ENCODE results near the gene MZB1.
A peak's percentile ranks its signal among the peaks of the same experiment; 100 is the strongest.
"Not testable (repeated sequence)": the region's sequence is repeated elsewhere in the genome, so short reads cannot be mapped to it uniquely, and the experiment has no call there.

Gene MZB1

DNA sequence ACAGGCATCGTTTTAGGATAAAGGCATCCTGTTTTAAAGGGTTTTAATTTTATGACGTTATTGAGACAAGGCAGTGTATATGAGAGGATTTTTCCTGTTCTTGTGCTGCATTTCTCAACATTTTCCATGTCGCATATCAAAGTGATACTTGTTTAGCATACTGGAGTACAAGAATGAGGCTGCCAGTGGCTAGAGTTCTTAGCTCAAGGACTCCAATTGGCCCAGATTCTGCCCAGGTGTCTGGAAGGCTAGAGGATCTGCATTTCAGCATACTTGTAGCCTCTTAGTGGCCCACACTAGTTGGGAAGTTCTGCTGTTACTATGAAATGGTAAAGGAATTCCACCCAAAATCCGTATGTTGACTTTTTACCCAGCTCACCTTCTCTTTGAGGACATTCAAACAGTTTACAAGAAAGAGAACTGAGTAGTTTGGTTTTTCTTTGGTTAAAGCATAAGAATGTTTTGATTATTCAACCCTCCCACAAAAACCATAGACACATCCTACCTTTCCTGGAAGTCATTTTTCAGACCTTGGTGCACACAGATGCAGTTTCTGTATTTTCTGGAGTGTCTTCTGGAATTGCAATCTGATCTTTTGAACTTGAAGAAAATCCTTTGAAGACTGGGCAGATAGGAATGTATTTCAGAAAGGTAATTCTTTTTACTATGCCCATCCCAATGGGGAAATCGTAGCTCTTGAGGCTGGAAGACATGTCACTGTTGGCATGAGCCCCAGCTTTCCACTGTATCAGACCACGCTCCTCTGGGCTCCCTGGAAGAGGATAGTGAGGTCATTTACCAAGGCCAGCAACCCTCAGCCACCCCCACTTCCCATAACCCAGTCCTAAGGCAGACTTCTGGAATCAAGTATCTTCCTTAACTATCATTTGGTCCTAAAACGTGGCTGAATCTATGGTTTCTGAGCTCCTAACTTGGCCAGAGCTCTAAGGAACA is 18.0 kb downstream of the MZB1 start:
- DNase-seq, result no peak

DNA sequence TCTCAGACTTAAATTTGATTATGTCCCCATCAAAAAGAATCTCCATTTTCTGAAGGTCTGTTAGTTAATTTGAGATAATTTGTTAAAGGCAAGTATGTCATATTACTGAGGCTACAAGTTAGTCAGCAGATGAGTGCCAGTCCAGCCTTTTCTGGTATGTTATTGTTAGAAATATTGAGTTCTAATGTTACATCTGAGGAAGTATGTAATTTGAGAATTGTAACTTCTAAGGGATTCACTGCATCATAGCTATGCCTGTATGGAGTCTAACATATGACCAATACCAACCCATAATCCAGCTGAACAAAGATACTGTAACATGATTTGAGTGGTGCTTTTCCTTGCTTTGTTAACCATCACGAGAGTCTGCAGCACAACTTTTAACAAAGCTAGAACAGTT is 20.5 kb downstream of the MZB1 start:
- no peak for DNase-seq

DNA sequence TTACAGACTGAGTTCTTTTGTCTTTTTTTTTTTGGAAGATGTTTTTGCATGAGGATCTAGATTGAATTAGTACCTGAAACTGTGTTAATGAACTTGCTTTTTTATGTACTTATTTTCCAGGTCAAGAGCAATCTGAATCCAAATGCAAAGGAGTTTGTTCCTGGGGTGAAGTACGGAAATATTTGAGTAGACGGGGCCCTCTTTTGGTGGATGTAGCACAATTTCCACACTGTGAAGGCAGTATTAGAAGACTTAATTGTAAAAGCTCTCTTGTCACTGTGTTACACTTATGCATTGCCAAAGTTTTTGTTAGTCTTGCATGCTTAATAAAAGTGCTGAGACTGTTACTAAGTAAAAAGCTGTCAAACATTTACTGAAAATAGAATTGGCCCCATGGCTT is 21.1 kb downstream of the MZB1 start:
- DNase-seq, result no peak

DNA sequence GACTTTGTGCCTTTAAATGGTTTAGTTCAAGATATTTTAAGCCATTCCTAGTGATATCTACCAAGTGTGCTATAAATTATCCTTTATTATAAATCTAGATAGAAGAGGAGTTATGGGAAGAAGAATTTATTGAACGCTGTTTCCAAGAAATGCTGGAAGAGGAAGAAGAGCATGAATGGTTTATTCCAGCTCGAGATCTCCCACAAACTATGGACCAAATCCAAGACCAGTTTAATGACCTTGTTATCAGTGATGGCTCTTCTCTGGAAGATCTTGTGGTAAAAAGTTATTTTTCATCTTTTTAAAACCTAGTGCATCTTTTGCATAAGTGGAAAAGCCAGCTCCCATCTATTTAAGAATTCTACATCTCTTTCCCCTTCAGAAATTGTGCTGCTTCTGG is 25.2 kb downstream of the MZB1 start:
- no peak for DNase-seq

DNA sequence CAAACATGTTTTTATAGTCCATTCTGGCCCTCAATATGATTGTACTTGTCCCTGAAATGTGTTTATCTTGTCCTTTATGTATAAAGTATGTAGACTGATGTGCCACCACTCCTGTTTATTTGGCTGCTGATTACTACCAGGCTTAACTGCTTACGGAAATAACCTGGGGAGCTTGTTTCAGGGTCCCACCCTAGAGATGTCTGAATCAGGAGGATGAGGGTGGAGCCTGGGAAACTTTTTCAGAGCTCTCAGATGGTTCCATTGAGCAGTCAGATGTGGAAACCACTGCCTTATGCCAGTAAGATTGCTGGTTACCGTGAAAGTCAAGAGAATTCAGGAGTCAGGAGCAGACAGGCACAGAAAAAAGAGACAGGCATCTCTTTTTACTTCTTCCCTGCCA is 25.8 kb downstream of the MZB1 start:
- no peak for DNase-seq

DNA sequence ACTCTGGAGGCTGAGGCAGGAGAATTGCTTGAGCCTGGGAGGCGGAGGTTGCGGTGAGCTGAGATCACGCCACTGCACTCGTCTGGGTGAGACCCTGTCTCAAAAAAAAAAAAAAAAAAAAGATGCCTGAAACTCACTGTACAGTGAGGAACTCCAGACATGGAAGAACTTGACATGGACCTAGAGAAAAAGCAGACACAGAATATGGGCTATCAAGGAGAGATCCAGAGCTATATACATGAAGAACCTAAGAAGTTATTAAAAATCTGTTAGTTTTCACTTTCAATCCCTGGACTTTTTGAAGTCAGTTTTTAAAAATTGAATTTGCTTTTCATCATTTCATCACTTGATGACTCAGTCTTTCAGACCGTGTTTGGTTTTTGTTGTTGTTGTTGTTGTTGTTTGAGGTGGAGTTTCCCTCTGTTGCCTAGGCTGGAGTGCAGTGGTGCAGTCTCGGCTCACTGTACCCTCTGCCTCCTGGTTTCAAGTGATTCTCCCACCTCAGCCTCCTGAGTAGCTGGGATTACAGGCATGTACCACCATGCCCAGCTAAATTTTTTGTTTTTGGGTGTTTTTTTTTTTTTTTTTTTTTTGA is 27.8 kb downstream of the MZB1 start:
- no peak for DNase-seq

DNA sequence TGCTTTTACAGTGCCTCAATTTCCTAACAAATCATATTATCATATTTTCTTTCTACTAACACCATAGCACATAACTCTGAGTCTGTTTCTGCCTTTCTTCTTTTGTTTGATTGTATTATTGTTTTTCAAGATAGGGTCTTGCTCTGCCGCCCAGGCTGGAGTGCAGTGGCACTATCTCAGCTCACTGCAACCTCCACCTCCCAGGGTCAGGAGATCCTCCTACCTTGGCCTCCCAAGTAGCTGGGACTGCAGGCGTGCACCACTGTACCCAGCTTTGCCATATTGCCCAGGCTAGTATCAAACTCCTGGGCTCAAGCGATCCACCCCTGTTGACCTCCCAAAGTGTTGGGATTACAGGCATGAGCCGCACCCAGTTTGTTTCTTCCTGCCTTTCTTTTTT is 29.3 kb downstream of the MZB1 start:
- DNase-seq, result no peak

DNA sequence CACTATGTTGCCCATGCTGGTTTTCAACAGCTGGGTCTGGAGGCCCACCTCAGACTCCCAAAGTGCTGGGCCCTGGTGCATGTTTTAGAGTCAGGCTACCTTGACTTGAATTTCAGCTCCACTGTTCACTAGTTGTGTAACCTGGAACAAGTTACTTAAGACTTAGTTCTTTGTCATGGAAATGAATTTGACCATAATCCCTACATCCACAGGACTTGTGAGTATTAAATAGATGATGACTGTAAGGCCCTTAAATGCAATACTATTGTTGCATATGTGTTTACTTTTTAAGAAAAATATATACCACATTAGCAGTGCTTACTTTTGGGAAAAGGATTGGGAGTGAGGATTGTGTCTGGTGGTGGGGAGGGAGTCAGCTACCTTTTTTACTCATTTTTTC is 31.6 kb downstream of the MZB1 start:
- DNase-seq, result no peak

DNA sequence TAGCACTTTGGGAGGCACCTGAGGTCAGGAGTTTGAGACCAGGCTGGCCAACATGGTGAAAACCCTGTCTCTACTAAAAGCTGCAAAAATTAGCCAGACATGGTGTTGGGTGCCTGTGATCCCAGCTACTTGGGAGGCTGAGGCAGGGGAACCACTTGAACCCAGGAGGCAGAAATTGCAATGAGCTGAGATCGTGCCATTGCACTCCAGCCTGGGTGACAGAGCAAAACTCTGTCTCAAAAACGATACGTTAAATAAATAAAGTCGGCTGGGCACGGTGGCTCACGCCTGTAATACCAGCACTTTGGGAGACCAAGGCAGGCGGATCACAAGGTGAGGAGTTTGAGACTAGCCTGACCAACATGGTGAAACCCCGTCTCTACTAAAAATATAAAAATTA is 33.8 kb downstream of the MZB1 start:
- not testable (repeated sequence) for DNase-seq

DNA sequence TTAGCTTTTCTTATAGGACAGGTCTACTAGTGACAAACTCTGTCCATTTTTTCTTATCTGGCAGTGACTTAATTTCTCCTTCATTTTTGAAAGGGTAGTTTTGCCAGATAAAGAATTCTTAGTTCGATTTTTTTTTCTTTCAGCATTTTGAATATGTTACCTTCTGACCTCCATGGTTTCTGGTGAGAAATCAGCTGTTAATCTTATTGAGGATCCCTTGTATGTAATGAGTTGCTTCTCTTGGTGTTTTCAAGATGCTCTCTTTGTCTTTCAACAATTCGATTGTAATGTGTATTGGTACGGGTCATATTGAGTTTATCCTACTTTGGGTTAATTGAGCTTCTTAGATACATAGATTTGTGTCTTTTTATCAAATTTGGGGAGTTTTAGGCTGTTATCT is 35.5 kb downstream of the MZB1 start:
- no peak for DNase-seq

DNA sequence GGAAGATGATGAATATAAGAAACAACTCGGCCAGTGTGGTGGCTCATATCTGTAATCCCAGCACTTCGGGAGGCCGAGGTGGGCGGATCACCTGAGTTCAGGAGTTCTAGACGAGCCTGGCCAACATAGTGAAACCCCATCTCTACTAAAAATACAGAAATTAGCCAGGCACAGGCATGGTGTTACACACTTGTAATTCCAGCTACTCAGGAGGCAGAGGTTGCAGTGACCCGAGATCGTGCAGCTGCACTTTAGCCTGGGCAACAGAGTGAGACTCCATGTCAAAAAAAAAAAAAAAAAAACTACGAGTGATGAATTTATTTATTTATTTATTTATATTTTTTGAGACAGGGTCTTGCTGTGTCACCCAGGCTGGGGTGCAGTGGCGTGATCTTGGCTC is 41.9 kb downstream of the MZB1 start:
- not testable (repeated sequence) for DNase-seq

DNA sequence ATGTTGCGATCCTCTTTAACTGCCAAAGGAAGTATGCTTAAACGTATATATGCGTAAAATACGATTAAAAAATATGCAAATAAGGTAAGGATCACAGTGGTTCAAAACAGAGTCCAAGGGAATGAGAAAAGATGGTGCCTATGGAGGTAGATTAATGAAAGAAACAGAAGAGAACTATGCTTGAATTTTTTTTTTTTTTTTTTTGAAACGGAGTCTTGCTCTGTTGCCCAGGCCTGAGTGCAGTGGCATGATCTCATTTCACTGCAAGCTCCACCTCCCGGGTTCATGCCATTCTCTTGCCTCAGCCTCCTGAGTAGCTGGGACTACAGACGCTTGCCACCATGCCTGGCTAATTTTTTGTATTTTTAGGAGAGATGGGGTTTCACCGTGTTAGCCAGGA is 44.3 kb downstream of the MZB1 start:
- DNase-seq, result not testable (repeated sequence)

DNA sequence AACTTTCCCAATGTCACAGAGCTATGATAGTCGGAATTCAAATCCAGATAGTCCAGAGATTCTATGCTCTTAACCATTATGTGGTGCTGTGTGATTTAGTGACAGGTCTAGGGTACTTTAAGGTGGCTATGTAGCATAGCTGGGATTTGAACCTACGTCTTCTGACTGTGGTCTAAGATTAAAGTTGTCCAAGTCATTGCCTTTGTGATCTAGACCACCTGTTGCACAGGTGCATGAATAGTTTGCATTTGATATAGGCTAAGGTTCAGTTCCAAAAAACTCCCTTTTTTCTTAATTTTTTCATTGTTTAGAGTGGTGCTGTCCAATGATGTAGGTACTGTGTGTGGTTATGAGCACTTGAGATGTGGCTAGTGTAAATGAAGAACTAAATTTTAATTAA is 45.5 kb downstream of the MZB1 start:
- no peak for DNase-seq

DNA sequence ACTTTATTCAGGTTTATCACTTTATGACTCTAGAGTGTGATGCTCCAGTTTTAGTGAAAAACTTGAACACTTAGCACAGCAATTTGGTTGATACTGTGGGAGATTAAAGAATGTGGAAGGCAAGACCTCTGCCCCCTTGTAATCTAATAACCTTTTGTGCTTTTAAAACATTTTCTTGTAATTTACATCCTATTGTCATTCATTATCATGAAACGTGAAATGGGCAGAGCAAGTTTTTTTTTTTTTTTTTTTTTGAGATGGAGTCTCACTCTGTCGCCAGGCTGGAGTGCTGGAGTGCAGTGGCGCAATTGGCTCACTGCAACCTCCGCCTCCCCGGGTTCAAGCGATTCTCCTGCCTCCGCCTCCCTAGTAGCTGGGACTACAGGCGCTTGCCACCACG is 46.2 kb downstream of the MZB1 start:
- no peak for DNase-seq

DNA sequence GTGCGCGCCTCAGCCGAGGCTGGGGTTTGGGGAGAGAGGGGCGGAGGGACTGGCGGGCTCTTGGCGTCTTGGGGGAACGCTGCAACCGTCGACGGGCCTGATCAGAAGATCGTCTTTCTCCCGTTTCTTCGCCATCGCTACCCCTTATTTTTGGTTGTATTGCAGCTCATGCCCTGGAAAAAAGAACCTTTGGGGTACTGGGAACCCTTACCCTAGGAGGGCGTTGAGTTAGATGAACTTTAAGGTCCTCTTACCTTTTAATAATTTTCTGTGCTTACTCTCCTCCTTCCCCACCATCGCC is 47.3 kb downstream of the MZB1 start:
- no peak for DNase-seq

DNA sequence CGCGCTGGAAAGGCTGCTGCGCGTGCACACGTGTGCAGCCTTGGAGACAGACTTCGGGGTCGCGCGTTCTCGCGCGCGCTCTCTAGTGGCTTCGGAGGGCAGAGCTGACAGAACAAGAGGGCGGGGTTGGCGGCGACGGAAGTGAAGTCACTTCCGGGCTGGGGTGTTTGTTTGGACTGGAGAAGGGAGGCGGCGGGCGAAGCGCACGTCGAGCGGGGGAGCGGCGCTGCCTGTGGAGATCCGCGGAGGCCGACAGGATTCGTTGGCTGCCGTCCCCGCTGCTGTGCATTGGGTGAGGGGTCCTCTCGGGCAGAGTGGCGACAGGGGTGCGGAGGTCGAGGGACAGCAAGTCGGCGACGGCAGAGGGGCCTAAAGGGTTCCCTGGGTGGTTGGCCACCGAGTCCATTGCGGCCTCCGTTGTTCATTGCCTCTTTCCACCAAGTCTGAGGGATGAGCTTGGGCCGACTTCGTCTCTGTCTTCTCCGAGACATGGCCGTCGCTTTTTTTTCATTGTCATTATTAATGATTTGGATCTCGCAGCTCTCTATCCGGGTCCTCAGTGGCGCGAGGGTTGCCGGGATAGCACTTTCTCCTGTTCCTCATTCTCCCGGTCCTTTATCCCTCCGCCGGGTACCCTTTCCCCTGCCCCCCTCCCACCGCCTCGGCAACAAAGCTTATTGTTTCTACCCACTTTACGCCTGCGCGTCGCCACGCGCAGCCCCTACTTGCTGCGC is 47.9 kb downstream of the MZB1 start, which contains the start of gene PAIP2:
Gene PAIP2, plus strand, starts transcription at position 166 of the 734 bp plus-strand sequence. CDS start 21,931 bp downstream, outside the sequence.
- DNase-seq, result peak; percentile 96

DNA sequence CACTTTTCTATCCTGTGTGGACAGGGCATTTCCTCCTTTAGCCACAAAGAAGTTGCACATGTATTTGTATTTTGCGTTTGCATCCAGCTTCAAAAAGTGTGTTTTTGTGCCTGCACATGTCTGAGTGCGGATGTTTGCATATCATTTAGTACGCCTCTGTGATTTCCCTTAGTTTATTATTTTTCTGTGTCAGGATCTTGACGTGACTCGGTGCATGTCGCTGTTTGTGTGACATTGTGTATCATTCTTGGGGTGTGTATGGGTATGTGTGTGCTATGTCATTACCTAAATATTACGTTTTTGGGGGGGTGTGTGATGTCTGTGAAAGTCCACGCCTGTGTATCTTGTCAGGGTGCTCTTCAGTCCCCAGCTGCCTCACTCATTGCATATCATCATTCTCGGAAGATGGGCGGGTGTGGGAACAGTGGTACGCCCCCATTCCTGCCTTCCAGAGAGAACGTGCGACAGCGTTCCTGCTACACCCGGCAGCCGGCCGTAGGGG is 48.5 kb downstream of the MZB1 start:
- DNase-seq, result no peak

DNA sequence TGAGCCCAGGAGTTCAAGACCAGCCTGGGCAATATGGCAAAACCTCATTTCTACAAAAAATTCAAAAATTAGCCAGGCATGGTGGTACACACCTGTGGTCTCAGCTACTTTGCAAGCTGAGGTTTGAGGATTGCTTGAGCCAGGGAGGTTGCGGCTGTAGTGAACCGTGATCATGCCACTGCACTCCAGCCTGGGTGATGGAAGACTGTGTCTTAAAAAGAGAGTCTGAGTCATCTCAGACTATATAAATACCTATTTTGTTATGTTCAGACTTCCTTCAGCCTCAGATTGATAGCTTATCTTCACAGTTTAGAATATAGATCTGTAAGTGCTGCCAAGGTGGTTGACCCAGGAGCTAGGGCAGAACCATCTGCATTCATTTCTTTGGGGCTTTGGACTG is 49.7 kb downstream of the MZB1 start:
- no peak for DNase-seq

Measured in activated CD4-positive, alpha-beta T cell treated with anti-CD3 and anti-CD28 coated beads for 1 hour (primary cell).